NCI-H446 treated with DMSO at 0.1 percent for 48 hours (cell line): ENCODE results near the gene DIAPH2.

Experiments
- DNase-seq: peaks from one replicate; lab custom pipeline; 2025; lab: John Stamatoyannopoulos, UW

Gene DIAPH2

DNA sequence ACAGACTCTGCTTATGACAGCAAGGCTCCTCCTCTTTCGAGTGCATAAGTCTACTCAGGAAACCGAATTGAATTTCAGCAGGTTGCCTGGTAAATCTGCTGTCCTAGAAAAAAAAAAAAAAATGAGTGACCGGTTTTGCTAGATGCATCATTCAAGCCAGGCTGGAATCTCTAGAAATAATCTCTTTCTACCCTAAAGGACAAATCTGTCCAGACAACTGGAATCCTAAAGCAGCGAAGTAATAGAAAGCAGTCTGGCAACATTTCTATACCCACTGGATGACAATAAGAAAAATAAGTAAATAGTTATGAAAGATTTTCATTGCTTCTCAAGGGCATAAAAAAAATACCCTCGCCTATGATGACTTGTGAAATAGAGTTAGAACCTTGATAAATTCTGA, 902.5 kb downstream of the DIAPH2 start:
- no peak for DNase-seq

- DNase-seq: no peak
These were observed 910.1 kb downstream of the DIAPH2 start for GRCh38 chrX:97594646-97595224.

DNA sequence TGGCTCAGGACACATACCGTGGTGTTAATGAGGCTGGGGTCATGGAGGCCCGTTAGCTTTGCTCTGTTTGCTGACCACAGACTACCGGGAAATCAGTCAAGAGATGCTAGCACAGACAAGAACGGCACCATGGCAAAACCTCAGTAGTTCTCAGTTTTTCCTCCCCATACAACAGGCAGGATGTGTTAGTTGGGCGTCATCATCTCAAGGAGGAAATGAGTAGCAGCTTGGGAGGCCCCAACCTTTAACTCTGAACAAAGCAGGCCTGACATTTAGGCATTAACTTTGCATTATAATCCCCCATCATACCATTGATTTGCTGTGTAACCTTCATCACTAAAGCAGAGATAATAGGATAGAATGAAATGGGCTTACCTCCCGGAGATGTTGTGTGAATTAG, 913.3 kb downstream of the DIAPH2 start:
- DNase-seq: no peak

GRCh38 chrX:97602465-97603258, 918.0 kb downstream of the DIAPH2 start:
- no peak for DNase-seq

DNA sequence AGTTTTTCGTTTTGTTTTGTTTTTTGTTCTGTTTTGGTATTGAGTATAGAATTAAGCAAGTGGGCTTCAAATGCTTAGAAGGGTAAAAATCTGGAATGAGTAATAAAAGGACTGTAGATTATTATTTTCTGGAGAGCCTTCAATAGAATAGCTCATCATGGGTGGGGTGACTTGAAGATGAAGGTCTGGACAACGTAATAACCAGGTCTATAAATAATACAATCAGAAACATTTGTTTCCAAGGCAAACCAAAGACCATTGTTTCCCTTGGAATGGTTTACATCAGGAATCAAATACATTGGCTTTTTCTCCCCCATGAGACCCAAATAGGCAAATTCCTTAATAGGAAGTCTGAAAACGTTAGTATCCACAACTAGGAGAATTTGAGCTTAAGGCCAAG, 920.6 kb downstream of the DIAPH2 start:
- DNase-seq: no peak

- no peak for DNase-seq
These were observed 924.7 kb downstream of the DIAPH2 start for GRCh38 chrX:97609357-97609756.

DNA sequence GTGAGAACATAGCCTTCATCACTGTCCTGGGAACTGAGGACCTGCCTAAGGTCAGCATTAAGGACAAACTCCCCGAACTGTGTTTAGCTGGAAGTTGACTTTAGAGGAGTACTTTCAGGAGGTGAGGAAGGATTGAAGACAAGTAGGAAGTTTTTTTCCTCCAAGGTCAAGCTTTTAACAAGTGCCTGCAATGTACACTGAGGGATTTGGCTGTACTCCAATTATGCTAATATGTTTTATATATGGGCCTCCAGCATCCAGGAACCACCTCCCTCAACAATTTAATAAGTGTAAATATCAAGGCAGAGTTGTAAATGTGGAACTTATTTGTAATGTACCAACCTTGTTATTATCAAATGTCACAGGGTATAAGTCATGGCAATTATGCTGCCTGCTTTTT, 925.3 kb downstream of the DIAPH2 start:
- no peak for DNase-seq

- no peak for DNase-seq
These were observed 932.4 kb downstream of the DIAPH2 start for GRCh38 chrX:97616883-97617530.

DNA sequence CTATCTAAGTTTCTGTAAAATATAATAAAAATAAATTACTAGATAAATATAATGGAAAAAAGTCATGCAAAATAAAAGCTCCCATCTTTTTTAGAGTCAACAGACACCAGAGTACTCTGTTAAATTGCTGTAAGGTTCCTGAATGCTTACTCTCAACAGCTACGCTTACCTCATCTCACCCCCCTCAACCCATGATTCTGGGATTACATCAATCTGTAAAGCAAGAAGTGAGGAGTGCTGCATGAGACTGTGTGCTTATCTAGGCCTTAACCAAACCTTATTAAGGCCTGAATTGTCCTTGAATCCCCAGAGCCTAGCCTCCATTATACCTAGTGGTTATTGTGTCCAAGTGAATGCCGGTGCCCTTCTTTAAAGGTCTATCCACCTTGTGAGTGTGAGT, 934.9 kb downstream of the DIAPH2 start:
- no peak for DNase-seq

- no peak for DNase-seq
These were observed 937.5 kb downstream of the DIAPH2 start for GRCh38 chrX:97622111-97622510.

DNA sequence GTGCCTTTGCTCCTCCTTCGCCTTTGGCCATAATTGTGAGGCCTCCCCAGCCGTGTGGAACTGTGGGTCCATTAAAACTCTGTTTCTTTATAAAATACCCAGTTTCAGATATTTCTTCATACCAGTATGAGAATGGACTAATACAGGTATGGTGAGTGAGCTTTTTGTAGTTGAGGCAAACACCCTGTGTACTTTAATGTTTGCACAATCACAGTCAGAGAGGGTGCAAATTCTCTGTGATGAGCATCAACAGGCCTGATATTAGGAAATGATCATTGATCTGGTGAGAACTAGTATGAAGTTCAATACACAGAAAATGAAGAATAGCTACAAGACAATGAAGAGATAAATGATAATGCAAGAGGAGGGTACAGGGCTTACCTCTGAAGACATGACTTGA, 943.7 kb downstream of the DIAPH2 start:
- no peak for DNase-seq

DNA sequence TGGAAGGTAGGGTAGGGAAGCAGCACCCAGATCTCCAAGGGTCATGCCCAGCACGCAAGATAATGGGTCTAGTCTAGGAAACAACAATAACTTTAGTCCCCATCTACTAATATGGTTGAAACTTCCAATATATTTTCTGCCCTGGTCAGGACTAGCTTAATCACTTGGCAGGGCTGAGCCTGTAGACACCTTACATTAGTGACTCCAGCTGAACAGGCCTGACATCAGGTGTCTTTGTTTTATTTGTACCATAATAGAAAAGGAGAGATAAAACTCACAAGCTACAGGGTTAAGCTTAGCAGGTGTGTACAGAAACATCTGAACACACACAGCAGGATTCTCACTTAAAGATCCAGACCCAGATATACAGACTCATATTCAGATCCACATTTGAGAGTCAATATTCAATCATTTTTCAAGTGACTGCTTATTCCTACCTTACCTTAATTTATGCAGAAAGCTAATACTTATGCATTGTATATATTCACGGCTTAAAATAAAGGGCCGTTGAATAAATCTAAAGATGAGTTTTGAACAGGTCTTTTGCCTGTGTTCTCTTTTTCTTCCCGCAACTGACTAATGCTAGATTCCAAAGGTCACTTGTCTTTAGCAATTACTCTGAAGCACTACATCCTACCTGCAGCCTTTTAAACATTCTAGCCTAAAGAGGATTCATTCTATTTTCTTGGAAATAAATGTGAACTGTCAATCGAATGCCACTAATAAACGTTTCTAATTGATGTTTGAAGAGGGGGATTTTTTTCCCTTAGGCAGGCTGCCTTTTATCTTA, 944.4 kb downstream of the DIAPH2 start:
- no peak for DNase-seq

- no peak for DNase-seq
These were observed 944.9 kb downstream of the DIAPH2 start for GRCh38 chrX:97629597-97629985.

DNA sequence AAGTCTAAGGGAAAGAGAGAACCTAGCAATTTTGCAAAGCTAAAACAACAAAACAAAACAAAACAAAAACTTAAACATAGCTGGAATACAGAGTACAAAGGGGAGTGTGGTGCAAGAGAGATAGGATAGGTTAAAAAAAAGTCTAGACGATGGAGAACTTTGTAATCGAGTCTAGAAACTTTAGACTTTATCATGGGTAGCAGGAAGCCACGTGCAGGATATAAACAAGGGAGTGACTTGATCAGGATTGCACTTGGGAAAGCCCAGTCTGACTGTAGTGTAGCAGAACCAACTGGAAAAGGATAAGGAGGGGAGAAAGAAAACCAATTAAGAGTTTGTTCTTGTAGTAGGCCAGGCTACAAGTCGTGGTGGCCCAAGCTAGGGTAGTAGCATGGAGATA, 949.2 kb downstream of the DIAPH2 start:
- DNase-seq: no peak

GRCh38 chrX:97636473-97637140, 952.0 kb downstream of the DIAPH2 start:
- no peak for DNase-seq

GRCh38 chrX:97637289-97637688, 952.6 kb downstream of the DIAPH2 start:
- peak; percentile 11 for DNase-seq

- DNase-seq: no peak
These were observed 954.0 kb downstream of the DIAPH2 start for GRCh38 chrX:97638621-97639020.

DNA sequence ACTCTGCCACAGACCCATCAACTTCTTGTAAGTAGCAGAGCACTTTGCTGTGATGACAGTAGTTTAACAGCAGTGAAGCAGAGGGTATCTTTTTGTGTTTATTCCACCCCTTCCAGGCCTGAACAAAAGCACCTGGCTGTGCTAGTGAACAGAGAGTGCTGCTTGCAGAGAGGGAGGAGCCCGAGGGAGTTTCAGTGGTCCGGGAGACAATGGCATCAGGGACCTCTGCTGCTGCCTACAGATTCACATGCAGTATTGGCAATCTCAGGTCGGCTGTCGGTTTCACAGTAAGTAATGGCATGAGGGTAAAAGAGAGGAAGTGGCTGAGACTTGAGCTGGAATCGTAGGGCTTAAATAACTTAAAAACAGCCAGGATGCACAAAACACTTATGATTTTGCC, 954.9 kb downstream of the DIAPH2 start:
- DNase-seq: no peak
